ENCODE results near the gene PRM1.

DNA sequence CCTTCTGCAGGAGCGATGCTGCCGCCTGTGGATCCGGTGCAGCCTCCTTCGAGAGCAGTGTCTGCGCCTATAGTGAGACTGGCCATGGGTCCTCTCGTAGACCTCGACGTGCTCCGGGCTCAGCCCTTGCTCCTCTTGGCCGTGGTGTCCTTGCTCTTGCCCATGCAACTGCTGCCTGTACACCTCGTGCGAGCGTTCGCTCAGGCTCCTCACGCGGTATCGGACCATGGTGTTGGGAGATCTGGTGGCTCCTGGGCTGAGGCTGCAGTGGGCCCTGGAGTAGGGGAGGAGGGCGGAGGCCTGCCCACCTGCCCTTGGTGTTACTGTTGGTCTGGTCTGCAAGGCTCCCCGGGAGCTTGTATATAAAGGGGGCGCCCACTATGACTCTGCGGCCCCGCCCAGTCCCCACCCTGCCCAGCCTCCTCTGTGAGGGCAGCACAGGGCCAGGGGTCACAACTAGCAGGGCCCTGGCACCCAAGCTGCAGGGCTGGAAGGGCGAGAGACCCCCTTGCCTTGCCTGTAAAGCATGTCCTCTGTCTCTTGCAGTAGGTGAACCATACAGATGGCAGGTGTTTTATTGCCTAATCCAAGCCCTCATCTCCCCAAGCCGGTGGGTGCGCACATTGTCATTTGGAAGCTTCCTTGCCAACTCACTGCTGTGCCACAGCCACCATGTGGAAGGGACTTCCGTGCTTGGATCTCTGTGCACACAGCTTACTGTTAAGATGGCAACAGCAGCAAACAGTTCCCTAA is 4.8 kb downstream of the PRM1 start, which contains the start of gene PRM2:
- TF ChIP-seq EZH2phosphoT487 (IDR thresholded peaks at IDR 0.05; ENCODE audit: borderline replicate concordance, low read length) (no peak), CTCF (IDR thresholded peaks at IDR 0.05; ENCODE audit: low read depth, low read length, poor library complexity, severe bottlenecking) (no peak)

Measured in DOHH2 (cell line).